HFF-Myc (cell line): Measurements from ENCODE around the gene DRAXIN.
"Not testable (repeated sequence)": the region's sequence is repeated elsewhere in the genome, so short reads cannot be mapped to it uniquely, and the experiment has no call there.

Source experiments
- DNase-seq: peaks from one replicate; pipeline ENCODE4 v3.0.0-alpha.2; 2011; ENCODE audit warnings: low read depth; ENCODE audit errors: extremely low read depth
- H3K4me3 ChIP-seq: replicated peaks from 2 replicates; pipeline ENCODE4 v1.5.1; 2011; ENCODE audit warnings: low read depth, mild to moderate bottlenecking, control low read depth, low read length
- CTCF ChIP-seq: IDR thresholded peaks from 2 replicates; pipeline ENCODE4 v1.5.1; 2012; ENCODE audit warnings: mild to moderate bottlenecking, low read depth, low read length, control low read depth; ENCODE audit errors: missing control alignments

The DRAXIN gene

GRCh38 chr1:11691302-11691914, at the start of gene DRAXIN:
DRAXIN (plus strand) TSS chr1:11691710; CDS start chr1:11706259, 14,549 bp downstream.
- DNase-seq: no peak
- no peak for TF ChIP-seq CTCF
- 0 out of 2 replicates have a peak within 1 kb of the TSS, but pooled peaks have one; percentile 9 for H3K4me3 ChIP-seq

- no peak overlapping the region for H3K4me3 ChIP-seq
- no peak for TF ChIP-seq CTCF
- no peak for DNase-seq
These were observed 49.7 kb upstream of the DRAXIN start for GRCh38 chr1:11641776-11642305.

GRCh38 chr1:11642418-11643017, 49.0 kb upstream of the DRAXIN start:
- peak; percentile 97 for TF ChIP-seq CTCF
- peak; percentile 47 for DNase-seq
- H3K4me3 ChIP-seq: not testable (repeated sequence)

- TF ChIP-seq CTCF: no peak
- H3K4me3 ChIP-seq: no peak overlapping the region
- no peak for DNase-seq
These were observed 47.7 kb upstream of the DRAXIN start for GRCh38 chr1:11643782-11644181.

- no peak overlapping the region for H3K4me3 ChIP-seq
- TF ChIP-seq CTCF: no peak
- no peak for DNase-seq
These were observed 46.2 kb upstream of the DRAXIN start for GRCh38 chr1:11645270-11645669.

GRCh38 chr1:11645670-11646265, 45.7 kb upstream of the DRAXIN start:
- peak; percentile 43 for DNase-seq
- H3K4me3 ChIP-seq: no peak overlapping the region
- TF ChIP-seq CTCF: peak; percentile 84
